ENCODE results near the gene LRRC45. TPM values are rescaled to one million over a fixed set of nuclear protein-coding genes. Genes with fewer than 3 reads are reported as not detected.

LRRC45 gene
- total and polyA plus RNA-seq, 8 donors: 12.0 to 23.2 (median 17.6) TPM

- Histone ChIP-seq H3K4me1 (peaks cover 0 to 11% of the 10 kb centered on the region in 2 donors), H3K4me3 (no peak overlapping the region), H3K9me3 (no peaks in the 10 kb centered on the region), H3K27ac (no peak overlapping the region), H3K36me3 (peaks cover 0 to 13% of the 10 kb centered on the region in 2 donors), H3K27me3 (no peaks in the 10 kb centered on the region)
- no peak for TF ChIP-seq CTCF (IDR thresholded peaks at IDR 0.05)
- ATAC-seq (no peak), DNase-seq (no peak)
- intact Hi-C loops (cut with DNase I): no loop called here
Observed at GRCh38 chr17:82011617-82012187, 11.4 kb upstream of the LRRC45 start.

- DNase-seq (no peak), ATAC-seq (peak; percentile 2)
- no peak overlapping the region for H3K4me3 ChIP-seq
- H3K9me3 ChIP-seq: no peaks in the 10 kb centered on the region
- H3K27ac ChIP-seq: peak overlapping the region; percentile 61 to 72
- TF ChIP-seq CTCF (IDR thresholded peaks at IDR 0.05): no peak
- peaks cover 0 to 11% of the 10 kb centered on the region in 2 donors for H3K4me1 ChIP-seq
- intact Hi-C loops (cut with DNase I): no loop called here
- H3K27me3 ChIP-seq: no peaks in the 10 kb centered on the region
- H3K36me3 ChIP-seq: peaks cover 0 to 15% of the 10 kb centered on the region in 2 donors
Observed at GRCh38 chr17:82012261-82012639, 10.9 kb upstream of the LRRC45 start.

GRCh38 chr17:82012640-82013295, 10.3 kb upstream of the LRRC45 start:
- no peaks in the 10 kb centered on the region for H3K9me3 ChIP-seq
- ATAC-seq: peak; percentile 67
- TF ChIP-seq CTCF (IDR thresholded peaks at IDR 0.05): no peak
- H3K27ac ChIP-seq: peak overlapping the region; percentile 61 to 72
- no peak overlapping the region for H3K4me3 ChIP-seq
- H3K4me1 ChIP-seq: peaks cover 0 to 11% of the 10 kb centered on the region in 2 donors
- peaks cover 0 to 18% of the 10 kb centered on the region in 2 donors for H3K36me3 ChIP-seq
- no peaks in the 10 kb centered on the region for H3K27me3 ChIP-seq
- intact Hi-C loops (cut with DNase I): no loop called here
- peak in 1 of 4 donors; percentile 85 for DNase-seq

- no peak for TF ChIP-seq CTCF (IDR thresholded peaks at IDR 0.05)
- Histone ChIP-seq H3K36me3 (peaks cover 0 to 23% of the 10 kb centered on the region in 2 donors), H3K9me3 (no peaks in the 10 kb centered on the region), H3K4me3 (no peak overlapping the region), H3K27ac (peak overlapping the region; percentile 60 to 72), H3K27me3 (no peaks in the 10 kb centered on the region), H3K4me1 (peaks cover 0 to 11% of the 10 kb centered on the region in 2 donors)
- DNase-seq: peak in 1 of 4 donors; percentile 85
- peak; percentile 35 for ATAC-seq
- intact Hi-C loops (cut with DNase I): no loop called here
Observed at GRCh38 chr17:82013341-82013740, 9.8 kb upstream of the LRRC45 start.

- ATAC-seq: peak; percentile 72
- Histone ChIP-seq H3K4me3 (no peak overlapping the region), H3K27me3 (no peaks in the 10 kb centered on the region), H3K9me3 (no peaks in the 10 kb centered on the region), H3K4me1 (peaks cover 0 to 11% of the 10 kb centered on the region in 2 donors), H3K27ac (peak overlapping the region; percentile 60 to 72), H3K36me3 (peaks cover 0 to 28% of the 10 kb centered on the region in 2 donors)
- intact Hi-C loops (cut with DNase I): no loop called here
- TF ChIP-seq CTCF (IDR thresholded peaks at IDR 0.05): no peak
- DNase-seq: peak in 2 of 4 donors; percentile 70 to 87
Observed at GRCh38 chr17:82013772-82014321, 9.3 kb upstream of the LRRC45 start.
